HG03280 (cell line): ENCODE measurements around the gene ZNF41.
A peak's percentile ranks its signal among the peaks of the same experiment; 100 is the strongest.
"Not testable (repeated sequence)": the region's sequence is repeated elsewhere in the genome, so short reads cannot be mapped to it uniquely, and the experiment has no call there.

Experiments
- ATAC-seq: cut with Tn5 transposase; IDR thresholded peaks from one replicate; pipeline ENCODE4 v1.9.1; 2021; ENCODE audit warnings: mild to moderate bottlenecking, moderate library complexity; ENCODE audit not compliant: unreplicated experiment

The ZNF41 gene

GRCh38 chrX:47482512-47483305 is at the start of gene ZNF41:
ZNF41 (minus strand) TSS chrX:47483222; CDS start chrX:47467481, 15,741 bp downstream.
- peak; percentile 73 for ATAC-seq

- no peak for ATAC-seq
Measured at GRCh38 chrX:47530049-47530448, 47.0 kb upstream of the ZNF41 start.

GRCh38 chrX:47529548-47529947 is 46.5 kb upstream of the ZNF41 start:
- ATAC-seq = no peak

- no peak for ATAC-seq
Measured at GRCh38 chrX:47523713-47524166, 40.7 kb upstream of the ZNF41 start.

DNA sequence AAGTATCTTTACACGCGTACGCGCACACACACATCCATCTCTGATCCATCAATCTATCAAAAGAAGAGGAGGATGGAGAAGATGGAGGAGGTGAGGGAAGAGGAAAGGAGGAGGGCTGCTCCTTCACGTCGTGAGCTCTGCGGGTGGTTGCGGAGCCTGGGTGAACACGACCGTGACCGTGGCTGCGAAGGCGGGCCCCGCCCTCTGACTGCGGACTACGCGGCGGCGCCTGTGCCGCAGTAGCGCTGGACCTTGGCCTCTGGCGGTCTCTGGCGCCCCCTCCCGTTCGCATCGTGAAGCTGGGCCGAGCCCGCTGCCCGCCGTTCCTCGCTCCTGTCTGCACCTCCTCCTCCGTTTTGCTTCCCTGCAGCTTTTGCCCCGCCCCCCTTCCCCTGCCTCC is 40.3 kb upstream of the ZNF41 start:
- peak; percentile 89 for ATAC-seq

- ATAC-seq = no peak
Measured at GRCh38 chrX:47518144-47518543, 35.1 kb upstream of the ZNF41 start.

GRCh38 chrX:47515941-47516665 is 33.1 kb upstream of the ZNF41 start:
- no peak for ATAC-seq

GRCh38 chrX:47514533-47515235 is 31.7 kb upstream of the ZNF41 start:
- ATAC-seq = no peak

DNA sequence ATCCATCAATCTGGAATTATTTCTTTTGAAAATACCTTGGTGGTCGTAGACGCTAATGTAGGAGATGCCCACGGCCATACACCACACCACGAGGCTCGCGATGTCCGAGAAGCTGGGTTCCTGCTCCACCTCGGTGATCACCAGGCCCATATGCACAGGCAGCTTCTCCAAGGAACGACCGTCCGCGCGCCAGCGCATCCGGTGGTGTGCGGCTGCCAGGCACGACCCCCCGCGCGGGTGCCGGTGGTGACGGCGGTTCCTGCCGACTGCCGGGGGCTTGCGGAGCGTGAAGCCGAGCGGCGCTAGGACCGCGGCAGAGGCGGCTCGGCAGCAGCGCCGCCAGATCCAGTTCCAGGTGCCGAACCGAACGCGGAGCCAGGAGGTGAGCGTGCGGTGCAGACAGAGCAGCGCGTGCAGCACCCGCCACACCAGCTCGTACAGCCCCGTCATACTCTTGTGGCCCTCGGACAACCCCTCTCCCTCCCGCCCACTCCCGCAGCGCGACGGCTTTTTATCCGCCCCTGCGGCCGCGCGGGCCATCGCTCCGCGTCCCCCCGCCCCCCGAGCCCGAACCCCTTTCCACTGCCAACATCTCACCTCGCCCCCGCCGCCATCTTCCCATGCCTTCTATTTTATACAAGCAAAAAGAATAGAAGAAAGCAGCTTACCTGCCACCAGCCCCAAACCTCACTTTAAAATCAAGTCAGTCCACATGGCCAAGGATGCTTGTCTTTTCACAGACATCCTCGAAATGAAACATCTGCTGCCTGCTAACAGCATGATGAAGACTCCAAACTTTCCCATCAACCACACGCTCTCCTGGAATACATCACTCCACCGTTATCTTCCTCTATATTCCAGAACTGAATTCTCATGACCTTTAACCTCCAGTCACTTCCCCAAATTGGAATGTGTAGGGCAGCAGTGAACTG is 30.3 kb upstream of the ZNF41 start:
- peak; percentile 74 for ATAC-seq

DNA sequence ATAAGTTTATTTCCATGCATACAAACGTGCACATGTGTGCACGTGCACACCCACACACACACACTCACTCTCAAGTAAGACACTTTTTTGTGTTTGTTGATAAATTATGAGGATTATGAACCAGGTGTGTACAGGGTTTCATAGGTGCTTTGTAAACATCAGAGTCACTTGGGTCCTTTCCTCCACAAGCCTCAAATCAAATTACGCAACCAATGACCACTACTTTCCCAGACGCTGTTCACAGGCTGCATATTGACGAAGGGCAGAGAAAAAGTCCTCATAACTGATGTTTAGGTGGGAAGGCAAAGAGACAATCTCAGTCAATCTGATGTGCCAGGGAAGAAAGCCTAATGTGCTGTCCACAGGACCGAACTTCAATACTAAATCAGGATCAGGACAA is 29.4 kb upstream of the ZNF41 start:
- not testable (repeated sequence) for ATAC-seq

DNA sequence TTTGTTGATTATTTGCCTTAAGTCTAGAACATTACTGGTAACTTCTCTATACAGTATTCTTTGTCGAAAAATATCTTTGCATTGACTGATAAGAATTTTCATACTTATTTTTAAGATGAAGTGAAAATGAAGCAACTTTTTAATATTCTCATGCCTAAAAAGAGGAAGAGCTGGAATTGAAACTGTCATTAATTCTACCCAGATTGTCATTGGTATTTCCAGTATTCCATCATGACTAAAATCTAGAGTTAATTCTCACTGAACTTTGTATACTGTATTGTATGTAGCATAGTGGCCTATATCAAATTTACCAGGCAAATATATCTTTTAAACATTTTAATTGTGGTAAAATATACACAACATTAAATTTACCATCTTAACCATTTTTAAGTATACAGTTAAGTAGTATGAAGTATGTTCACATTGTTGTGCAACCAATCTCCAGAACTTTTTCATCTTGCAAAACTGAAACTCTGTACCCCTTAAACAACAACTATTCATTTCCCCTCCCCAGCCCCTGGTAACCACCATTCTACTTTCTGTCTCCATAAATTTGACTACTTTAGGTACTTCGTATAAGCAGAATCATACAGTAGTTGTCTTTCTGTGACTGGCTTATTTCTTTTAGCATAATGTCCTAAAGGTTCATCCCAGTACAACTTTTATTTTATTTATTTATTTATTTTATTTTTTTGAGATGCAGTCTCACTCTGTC is 24.3 kb upstream of the ZNF41 start:
- ATAC-seq = no peak

DNA sequence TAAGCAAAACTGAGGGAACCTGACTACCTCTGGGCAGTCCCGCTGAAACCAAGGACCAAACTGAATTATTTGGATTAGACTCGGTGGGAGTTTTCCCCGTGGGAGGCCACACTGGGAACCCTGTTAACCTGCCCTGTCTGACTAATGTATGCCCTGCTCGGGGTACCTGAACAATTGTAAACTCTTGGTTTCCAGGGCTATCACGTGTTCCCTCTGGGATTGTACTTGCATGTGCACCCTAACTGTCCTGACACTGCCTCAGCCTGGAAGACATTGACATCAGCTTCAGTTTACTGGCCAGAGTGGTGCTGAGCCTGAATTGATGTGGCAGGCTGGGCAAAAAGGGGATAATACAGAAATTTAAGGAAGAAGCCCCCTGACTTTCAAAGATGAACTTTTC is 20.1 kb upstream of the ZNF41 start:
- no peak for ATAC-seq

DNA sequence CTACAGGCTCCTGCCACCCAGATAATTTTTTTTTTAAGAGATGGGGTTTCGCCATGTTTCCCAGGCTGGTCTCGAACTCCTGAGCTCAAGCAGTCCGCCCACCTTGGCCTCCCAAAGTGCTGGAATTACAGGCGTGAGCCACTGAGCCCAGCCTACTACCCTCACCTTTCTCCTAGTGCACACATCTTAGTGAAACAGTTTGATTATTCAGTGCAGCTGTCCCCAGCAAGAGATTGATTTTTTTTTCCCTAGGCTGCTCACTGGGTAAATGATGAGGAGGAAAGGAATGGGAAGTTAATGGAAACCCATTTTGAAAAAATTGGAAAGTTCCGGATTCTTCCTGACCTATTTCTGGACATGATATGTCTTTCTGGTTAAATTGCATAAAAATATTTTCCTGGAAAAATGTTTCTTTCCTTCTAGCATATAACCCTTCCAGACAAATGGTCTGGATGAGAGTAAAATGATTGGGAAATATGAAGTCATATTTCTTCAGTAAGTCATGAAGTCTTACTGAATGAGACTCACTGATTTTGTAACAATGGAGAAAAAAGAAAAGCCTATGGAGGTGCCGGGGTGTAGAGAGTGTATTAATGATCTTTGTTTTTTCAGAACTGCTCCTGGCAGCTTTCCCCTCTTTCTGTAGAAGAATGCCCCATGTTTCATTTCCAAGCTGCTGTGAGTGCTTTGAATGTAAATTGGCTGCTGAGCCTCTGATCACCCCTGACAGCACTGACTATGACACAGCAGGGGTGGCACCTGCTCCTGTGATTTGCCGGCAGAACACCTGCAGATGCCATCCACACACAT is 19.5 kb upstream of the ZNF41 start:
- no peak for ATAC-seq

- ATAC-seq = no peak
Measured at GRCh38 chrX:47501226-47502074, 18.4 kb upstream of the ZNF41 start.

- no peak for ATAC-seq
Measured at GRCh38 chrX:47500554-47500953, 17.5 kb upstream of the ZNF41 start.

GRCh38 chrX:47499293-47499692 is 16.3 kb upstream of the ZNF41 start:
- ATAC-seq = no peak

GRCh38 chrX:47498411-47498810 is 15.4 kb upstream of the ZNF41 start:
- no peak for ATAC-seq

- ATAC-seq = no peak
Measured at GRCh38 chrX:47497271-47497888, 14.4 kb upstream of the ZNF41 start.
